Measurements from ENCODE around the gene VSIR.

The VSIR gene

GRCh38 chr10:71773221-71773971 lies at the start of gene VSIR:
VSIR (minus strand) TSS chr10:71773520; CDS start chr10:71773439, 81 bp downstream.
- peak; percentile 91 for DNase-seq

- no peak for DNase-seq
Observed at GRCh38 chr10:71821909-71822763, 48.8 kb upstream of the VSIR start.

GRCh38 chr10:71820966-71821365 lies 47.6 kb upstream of the VSIR start:
- no peak for DNase-seq

- no peak for DNase-seq
Observed at GRCh38 chr10:71819985-71820384, 46.7 kb upstream of the VSIR start.

GRCh38 chr10:71819441-71819861 lies 46.1 kb upstream of the VSIR start:
- DNase-seq, result no peak

GRCh38 chr10:71818674-71819260 lies 45.4 kb upstream of the VSIR start:
- DNase-seq, result no peak

GRCh38 chr10:71817831-71818655 lies 44.7 kb upstream of the VSIR start:
- no peak for DNase-seq

- no peak for DNase-seq
Observed at GRCh38 chr10:71816936-71817618, 43.8 kb upstream of the VSIR start.

GRCh38 chr10:71816421-71816851 lies 43.1 kb upstream of the VSIR start:
- DNase-seq, result no peak

GRCh38 chr10:71815515-71816130 lies 42.3 kb upstream of the VSIR start:
- DNase-seq, result no peak

- no peak for DNase-seq
Observed at GRCh38 chr10:71814922-71815411, 41.6 kb upstream of the VSIR start.

GRCh38 chr10:71812913-71813590 lies 39.7 kb upstream of the VSIR start:
- no peak for DNase-seq

GRCh38 chr10:71812016-71812912 lies 38.9 kb upstream of the VSIR start:
- peak; percentile 58 for DNase-seq

- DNase-seq, result no peak
Observed at GRCh38 chr10:71811351-71811750, 38.0 kb upstream of the VSIR start.

- DNase-seq, result no peak
Observed at GRCh38 chr10:71810048-71810750, 36.9 kb upstream of the VSIR start.

GRCh38 chr10:71809628-71810027 lies 36.3 kb upstream of the VSIR start:
- no peak for DNase-seq

GRCh38 chr10:71807557-71808510 lies 34.5 kb upstream of the VSIR start:
- no peak for DNase-seq
